Tibial artery (tissue), 4 donors: ENCODE results near the gene SULF2.

Experiments
- DNase-seq, 2 donors: peaks; one replicate each; pipeline ENCODE4 v3.0.0-alpha.2; 2019
- H3K27ac ChIP-seq, 2 donors: fragments of 200-600 bp; sonication (generic) in 1 of 2; 1 replicate in 1 of 2; 2 replicates in 1 of 2; pipeline ENCODE4 v1.5.1; 2018 to 2019; ENCODE audit warnings: mild to moderate bottlenecking in 1 of 2
- H3K27me3 ChIP-seq, 2 donors: fragments of 200-600 bp; sonication (generic) in 1 of 2; one replicate each; pipeline versions ENCODE4 v1.5.1 to v1.6.0; 2016 to 2019
- H3K36me3 ChIP-seq, 3 donors: fragments of 200-600 bp; sonication (generic) in 2 of 3; one replicate each; pipeline ENCODE4 v1.5.1; 2016 to 2019; ENCODE audit warnings: mild to moderate bottlenecking in 2 of 3
- H3K4me1 ChIP-seq, 4 donors: fragments of 200-600 bp; sonication (generic) in 2 of 4; 1 replicate in 3 of 4; 2 replicates in 1 of 4; pipeline ENCODE4 v1.5.1; 2016 to 2019
- H3K4me3 ChIP-seq, 2 donors: fragments of 200-600 bp; sonication (generic) in 1 of 2; 1 replicate in 1 of 2; 2 replicates in 1 of 2; pipeline ENCODE4 v1.5.1; 2018 to 2019; ENCODE audit warnings: mild to moderate bottlenecking in 2 of 2
- H3K9me3 ChIP-seq, 3 donors: fragments of 200-600 bp; sonication (generic) in 1 of 3; one replicate each; pipeline ENCODE4 v1.5.1; 2016 to 2019
- intact Hi-C: fragments of 100-400 bp; cut with DNase I; formaldehyde crosslinking; loops from one replicate; pipeline ENCODE4 v1.15.0; 2023; ENCODE audit warnings: low total_unique reads
- TF ChIP-seq, protein P1 (sequence below), 2 experiments: fragments of 200-600 bp in 1 of 2; fragments of 450-650 bp in 1 of 2; IDR thresholded peaks; one replicate each; pipeline ENCODE4 v1.5.1; 2017 to 2019; ENCODE audit warnings: antibody characterized with exemption in 2 of 2, mild to moderate bottlenecking in 1 of 2, moderate library complexity in 1 of 2

The SULF2 gene

DNA sequence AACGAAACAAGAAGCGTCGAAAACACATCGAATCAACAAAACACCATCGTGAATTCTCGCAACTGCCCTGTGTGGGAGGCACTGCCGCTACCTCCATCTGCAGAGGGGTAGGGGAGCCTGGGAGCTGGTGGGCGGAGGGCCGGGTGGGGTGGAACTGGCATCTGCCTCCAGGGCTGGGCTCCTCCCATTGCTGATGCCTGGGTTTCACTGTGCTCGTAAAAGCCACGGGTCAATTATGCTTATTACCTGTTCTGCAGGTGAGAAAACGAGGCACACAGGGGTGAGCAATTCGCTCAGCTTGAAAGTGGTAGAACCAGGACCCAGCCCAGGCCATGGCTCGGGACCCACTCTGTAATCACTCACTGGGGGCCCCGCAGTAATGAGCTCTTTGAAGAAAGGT lies 16.5 kb upstream of the SULF2 start:
- no peaks in the 10 kb centered on the region for H3K4me1 ChIP-seq
- DNase-seq = no peak

DNA sequence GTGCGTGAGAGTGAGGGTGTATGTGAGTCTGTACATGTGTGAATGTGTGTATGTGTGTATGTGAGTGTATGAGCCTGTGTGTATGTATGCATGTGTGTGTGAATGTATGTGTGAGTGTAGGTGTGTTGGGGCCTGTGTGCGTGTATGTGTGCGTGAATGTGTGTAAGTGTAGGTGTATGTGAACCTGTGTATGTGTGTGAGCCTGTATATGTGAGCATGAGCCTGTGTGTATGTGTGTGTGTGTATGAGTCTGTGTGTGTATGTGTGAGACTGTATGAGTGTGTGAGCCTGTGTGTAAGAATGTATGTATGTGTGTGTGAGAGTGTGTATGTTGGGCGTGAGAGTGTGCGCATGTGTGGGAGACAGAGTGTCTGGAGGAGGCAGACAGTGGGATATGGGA lies 15.8 kb upstream of the SULF2 start:
- H3K27me3 ChIP-seq = peaks cover 0 to 13% of the 10 kb centered on the region in 2 donors
- intact Hi-C loops = no loop called here
- TF ChIP-seq, protein P1, sequence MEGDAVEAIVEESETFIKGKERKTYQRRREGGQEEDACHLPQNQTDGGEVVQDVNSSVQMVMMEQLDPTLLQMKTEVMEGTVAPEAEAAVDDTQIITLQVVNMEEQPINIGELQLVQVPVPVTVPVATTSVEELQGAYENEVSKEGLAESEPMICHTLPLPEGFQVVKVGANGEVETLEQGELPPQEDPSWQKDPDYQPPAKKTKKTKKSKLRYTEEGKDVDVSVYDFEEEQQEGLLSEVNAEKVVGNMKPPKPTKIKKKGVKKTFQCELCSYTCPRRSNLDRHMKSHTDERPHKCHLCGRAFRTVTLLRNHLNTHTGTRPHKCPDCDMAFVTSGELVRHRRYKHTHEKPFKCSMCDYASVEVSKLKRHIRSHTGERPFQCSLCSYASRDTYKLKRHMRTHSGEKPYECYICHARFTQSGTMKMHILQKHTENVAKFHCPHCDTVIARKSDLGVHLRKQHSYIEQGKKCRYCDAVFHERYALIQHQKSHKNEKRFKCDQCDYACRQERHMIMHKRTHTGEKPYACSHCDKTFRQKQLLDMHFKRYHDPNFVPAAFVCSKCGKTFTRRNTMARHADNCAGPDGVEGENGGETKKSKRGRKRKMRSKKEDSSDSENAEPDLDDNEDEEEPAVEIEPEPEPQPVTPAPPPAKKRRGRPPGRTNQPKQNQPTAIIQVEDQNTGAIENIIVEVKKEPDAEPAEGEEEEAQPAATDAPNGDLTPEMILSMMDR (IDR thresholded peaks at IDR 0.05) = no peak
- peaks cover 0 to under 1% (median 0%) of the 10 kb centered on the region in 4 donors for H3K4me1 ChIP-seq
- H3K27ac ChIP-seq = no peak overlapping the region
- no peak for DNase-seq
- no peak overlapping the region for H3K4me3 ChIP-seq
- no peaks in the 10 kb centered on the region for H3K9me3 ChIP-seq
- H3K36me3 ChIP-seq = no peaks in the 10 kb centered on the region

More for the DNA sequence above, 16.5 kb upstream of the SULF2 start:
- Histone ChIP-seq H3K36me3 (no peaks in the 10 kb centered on the region), H3K27ac (no peak overlapping the region), H3K27me3 (peaks cover 0 to 20% of the 10 kb centered on the region in 2 donors), H3K4me3 (no peak overlapping the region), H3K9me3 (no peaks in the 10 kb centered on the region)
- TF ChIP-seq, protein P1 (IDR thresholded peaks at IDR 0.05) = no peak
- intact Hi-C loops = no loop called here

DNA sequence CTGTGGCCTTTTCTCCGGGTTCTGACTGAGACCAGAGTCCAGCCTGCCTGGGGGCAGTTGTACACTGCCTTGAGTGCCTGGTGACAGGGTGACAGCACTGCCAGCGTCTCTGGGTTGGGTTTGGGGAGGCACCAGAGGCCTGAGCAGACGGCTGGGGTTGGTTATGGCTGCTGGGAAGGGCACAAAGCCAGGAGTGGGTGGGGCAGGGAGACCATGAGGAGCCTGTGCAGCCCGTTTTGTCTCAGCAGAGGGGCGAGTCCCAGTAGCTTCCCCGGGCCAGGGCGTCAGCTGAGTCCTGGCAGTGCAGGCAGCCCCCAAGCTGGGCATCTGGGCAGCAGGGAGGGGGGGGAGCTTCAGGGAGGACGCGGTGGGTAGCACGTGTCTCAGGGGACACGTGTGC lies 15.3 kb upstream of the SULF2 start:
- H3K9me3 ChIP-seq = no peaks in the 10 kb centered on the region
- TF ChIP-seq, protein P1 (IDR thresholded peaks at IDR 0.05) = no peak
- peaks cover 0 to 8% of the 10 kb centered on the region in 2 donors for H3K27me3 ChIP-seq
- intact Hi-C loops = no loop called here
- peaks cover 0 to 5% (median 2%) of the 10 kb centered on the region in 4 donors for H3K4me1 ChIP-seq
- no peak for DNase-seq
- H3K4me3 ChIP-seq = no peak overlapping the region
- no peaks in the 10 kb centered on the region for H3K36me3 ChIP-seq
- H3K27ac ChIP-seq = no peak overlapping the region

DNA sequence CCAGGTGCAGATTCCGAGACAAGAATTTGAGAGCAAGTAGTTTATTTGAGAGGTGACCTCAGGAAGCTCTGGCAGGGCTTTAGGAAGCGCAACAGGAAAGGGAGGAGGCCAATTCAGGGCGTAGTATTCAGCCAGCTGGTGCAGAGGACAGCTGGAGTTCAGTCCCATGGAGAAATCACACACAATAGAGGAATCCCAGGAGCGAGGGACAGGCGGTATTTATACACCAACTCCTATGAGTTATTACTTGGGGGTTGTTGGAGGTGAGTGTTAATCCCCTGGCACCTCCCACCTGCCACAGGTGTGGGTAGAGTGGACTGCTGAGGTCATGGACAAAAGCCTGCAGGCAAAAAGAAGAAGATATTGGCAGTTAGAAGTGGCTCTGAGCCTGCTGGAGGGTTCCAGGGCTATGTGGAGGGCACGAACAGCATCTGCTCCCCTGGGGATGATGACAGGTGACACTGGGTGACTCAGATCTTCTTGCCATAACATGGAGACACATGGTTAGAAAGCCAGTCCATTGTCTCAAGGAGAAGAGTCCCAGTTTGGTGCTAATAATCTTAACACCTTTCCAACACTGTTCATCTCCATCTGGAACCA lies 13.9 kb upstream of the SULF2 start:
- Histone ChIP-seq H3K4me1 (peaks cover 0 to 16% (median 7%) of the 10 kb centered on the region in 4 donors), H3K36me3 (no peaks in the 10 kb centered on the region), H3K4me3 (no peak overlapping the region), H3K27me3 (peaks cover 0 to 5% of the 10 kb centered on the region in 2 donors), H3K9me3 (no peaks in the 10 kb centered on the region), H3K27ac (no peak overlapping the region)
- TF ChIP-seq, protein P1 (IDR thresholded peaks at IDR 0.05) = no peak
- no peak for DNase-seq
- intact Hi-C loops = no loop called here

DNA sequence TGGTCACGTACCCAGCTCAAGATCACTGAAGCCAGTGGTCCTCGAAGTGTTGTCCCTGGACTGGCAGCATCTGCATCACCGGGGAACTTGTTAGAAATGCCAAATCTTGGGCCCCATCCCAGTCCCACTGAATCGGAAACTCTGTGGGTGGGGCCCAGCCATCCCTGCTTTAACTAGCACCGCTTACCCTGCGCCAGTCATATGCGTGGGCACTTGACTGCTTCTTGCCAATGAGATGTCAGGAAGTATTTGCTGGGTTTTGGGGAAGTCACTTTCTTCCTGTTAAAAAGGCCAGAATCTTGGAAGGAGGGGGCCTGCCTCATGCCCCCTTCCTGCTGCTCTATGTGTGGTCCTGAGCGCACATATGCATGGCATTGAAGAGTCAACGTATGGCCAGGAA lies 11.7 kb upstream of the SULF2 start:
- peak in 1 of 2 donors; percentile 46 for DNase-seq
- H3K4me1 ChIP-seq = peaks cover 0 to 24% (median 14%) of the 10 kb centered on the region in 4 donors
- no peak overlapping the region for H3K27ac ChIP-seq
- H3K4me3 ChIP-seq = no peak overlapping the region
- intact Hi-C loops = no loop called here
- no peaks in the 10 kb centered on the region for H3K9me3 ChIP-seq
- H3K36me3 ChIP-seq = no peaks in the 10 kb centered on the region
- TF ChIP-seq, protein P1 (IDR thresholded peaks at IDR 0.05) = no peak
- peaks cover 0 to 5% of the 10 kb centered on the region in 2 donors for H3K27me3 ChIP-seq
